Body of pancreas (tissue), 4 donors: ENCODE results near the gene ZNF124. TPM values are rescaled to one million over a fixed set of nuclear protein-coding genes. Genes with fewer than 3 reads are reported as not detected.
"Not testable (repeated sequence)": the region's sequence is repeated elsewhere in the genome, so short reads cannot be mapped to it uniquely, and the experiment has no call there.

ENCODE experiments used
- ATAC-seq: fragments of 150-250 bp; one replicate; pipeline ENCODE4 v1.9.1; 2016
- DNase-seq, 4 donors: peaks; one replicate each; pipeline ENCODE4 v3.0.0-alpha.2; 2019
- H3K27ac ChIP-seq, 4 donors: fragments of 200-600 bp; sonication (generic); 1 replicate in 3 of 4; 2 replicates in 1 of 4; pipeline versions ENCODE4 v1.5.1 to v1.6.1; 2016 to 2019; ENCODE audit warnings: mild to moderate bottlenecking in 1 of 4, mixed read lengths in 1 of 4, moderate library complexity in 1 of 4
- H3K27me3 ChIP-seq, 2 donors: fragments of 200-600 bp; sonication (generic); one replicate each; pipeline ENCODE4 v1.6.0; 2016; ENCODE audit warnings: mild to moderate bottlenecking in 1 of 2
- H3K36me3 ChIP-seq, 2 donors: fragments of 200-600 bp; sonication (generic); replicated peaks in 1 of 2; 2 replicates each; pipeline ENCODE4 v1.5.1; 2016; ENCODE audit warnings: low read depth in 2 of 2; ENCODE audit not compliant: insufficient read depth in 1 of 2
- H3K4me1 ChIP-seq: fragments of 200-600 bp; sonication (generic); one replicate; pipeline ENCODE4 v1.6.0; 2016
- H3K4me3 ChIP-seq, 2 donors: fragments of 200-600 bp; sonication (generic); 1 replicate in 1 of 2; 2 replicates in 1 of 2; pipeline ENCODE4 v1.5.1; 2016 to 2019
- H3K9me3 ChIP-seq, 3 donors: fragments of 200-600 bp; sonication (generic); 1 replicate in 2 of 3; 2 replicates in 1 of 3; pipeline ENCODE4 v1.5.1; 2016
- POLR2A ChIP-seq, 3 donors: fragments of 450-650 bp; IDR thresholded peaks; one replicate each; pipeline ENCODE4 v1.6.1; 2016; ENCODE audit warnings: antibody characterized with exemption in 3 of 3, mild to moderate bottlenecking in 2 of 3
- WGBS, 2 donors: methylation state at CpG; one replicate each; pipeline ENCODE4 v1.1.5; 2017; 5-methylcytosine and 5-hydroxymethylcytosine counted together
- intact Hi-C: fragments of 100-400 bp; cut with DNase I; formaldehyde crosslinking; loops from one replicate; pipeline ENCODE4 v1.15.1; 2023
- total RNA-seq, 2 donors: library from RNA; depleted of rRNA; stranded (reverse); fragments of >200 nt; gene quantifications; one replicate each; pipeline ENCODE4 v1.1.0, GENCODE V29; 2016
- TF ChIP-seq, protein P1 (sequence below), 7 experiments: fragments of 450-650 bp in 4 of 7; fragments of 200-600 bp in 3 of 7; sonication (generic) in 3 of 7; IDR thresholded peaks; one replicate each; pipeline ENCODE4 v1.5.1; 2016 to 2019; ENCODE audit warnings: antibody characterized with exemption in 7 of 7

Gene ZNF124
- total RNA-seq, 2 donors from 2014 or later: 20.8 to 32.4 TPM

DNA sequence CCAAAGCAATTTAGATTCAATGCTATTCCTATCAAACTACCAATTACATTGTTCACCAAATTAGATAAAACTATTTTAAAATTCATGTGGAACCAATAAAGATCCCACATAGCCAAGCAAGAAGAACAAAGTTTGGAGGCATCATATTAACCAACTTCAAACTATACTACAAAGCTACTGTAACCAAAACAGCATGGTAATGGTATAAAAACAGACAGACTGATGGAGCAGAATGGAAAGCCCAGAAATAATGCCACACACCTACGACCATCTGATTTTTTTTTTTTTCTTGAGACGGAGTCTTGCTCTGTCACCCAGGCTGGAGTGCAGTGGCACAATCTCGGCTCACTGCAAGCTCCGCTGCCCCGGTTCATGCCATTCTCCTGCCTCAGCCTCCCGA lies 7.1 kb downstream of the ZNF124 start:
- Histone ChIP-seq H3K9me3 (peaks cover 0 to 11% (median 0%) of the 10 kb centered on the region in 3 donors), H3K4me3 (no peak overlapping the region), H3K27ac (no peak overlapping the region), H3K27me3 (no peaks in the 10 kb centered on the region), H3K4me1 (no peaks in the 10 kb centered on the region), H3K36me3 (no peaks in the 10 kb centered on the region)
- ATAC-seq (no peak), DNase-seq (no peak)
- intact Hi-C loops: no loop called here
- WGBS, 2 donors: 92 to 98% methylated on average over 6 of the region's 6 CpGs
- TF ChIP-seq, protein P1, sequence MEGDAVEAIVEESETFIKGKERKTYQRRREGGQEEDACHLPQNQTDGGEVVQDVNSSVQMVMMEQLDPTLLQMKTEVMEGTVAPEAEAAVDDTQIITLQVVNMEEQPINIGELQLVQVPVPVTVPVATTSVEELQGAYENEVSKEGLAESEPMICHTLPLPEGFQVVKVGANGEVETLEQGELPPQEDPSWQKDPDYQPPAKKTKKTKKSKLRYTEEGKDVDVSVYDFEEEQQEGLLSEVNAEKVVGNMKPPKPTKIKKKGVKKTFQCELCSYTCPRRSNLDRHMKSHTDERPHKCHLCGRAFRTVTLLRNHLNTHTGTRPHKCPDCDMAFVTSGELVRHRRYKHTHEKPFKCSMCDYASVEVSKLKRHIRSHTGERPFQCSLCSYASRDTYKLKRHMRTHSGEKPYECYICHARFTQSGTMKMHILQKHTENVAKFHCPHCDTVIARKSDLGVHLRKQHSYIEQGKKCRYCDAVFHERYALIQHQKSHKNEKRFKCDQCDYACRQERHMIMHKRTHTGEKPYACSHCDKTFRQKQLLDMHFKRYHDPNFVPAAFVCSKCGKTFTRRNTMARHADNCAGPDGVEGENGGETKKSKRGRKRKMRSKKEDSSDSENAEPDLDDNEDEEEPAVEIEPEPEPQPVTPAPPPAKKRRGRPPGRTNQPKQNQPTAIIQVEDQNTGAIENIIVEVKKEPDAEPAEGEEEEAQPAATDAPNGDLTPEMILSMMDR (IDR thresholded peaks at IDR 0.05): no peak
- TF ChIP-seq POLR2A (IDR thresholded peaks at IDR 0.05): no peak

- ATAC-seq (no peak), DNase-seq (no peak)
- TF ChIP-seq, protein P1 (IDR thresholded peaks at IDR 0.05): no peak
- TF ChIP-seq POLR2A (IDR thresholded peaks at IDR 0.05): no peak
- 95 to 99% methylated on average over 6 of the region's 6 CpGs for WGBS, 2 donors
- intact Hi-C loops: no loop called here
- peaks cover 13 to 36% of the 10 kb centered on the region in 2 donors for H3K36me3 ChIP-seq
- H3K27me3 ChIP-seq: no peaks in the 10 kb centered on the region
- H3K4me3 ChIP-seq: no peak overlapping the region
- H3K27ac ChIP-seq: no peak overlapping the region
- H3K4me1 ChIP-seq: no peaks in the 10 kb centered on the region
- peaks cover 0 to 64% (median 4%) of the 10 kb centered on the region in 3 donors for H3K9me3 ChIP-seq
These were observed 15.0 kb downstream of the ZNF124 start for GRCh38 chr1:247156787-247157232.

- Histone ChIP-seq H3K9me3 (peaks cover 0 to 75% (median 4%) of the 10 kb centered on the region in 3 donors), H3K27me3 (no peaks in the 10 kb centered on the region), H3K4me1 (no peaks in the 10 kb centered on the region), H3K4me3 (no peak overlapping the region), H3K27ac (no peak overlapping the region), H3K36me3 (no peaks in the 10 kb centered on the region)
- TF ChIP-seq POLR2A (IDR thresholded peaks at IDR 0.05): no peak
- TF ChIP-seq, protein P1 (IDR thresholded peaks at IDR 0.05): no peak
- ATAC-seq: no peak
- DNase-seq: no peak
- 88 to 100% methylated on average over 2 of the region's 2 CpGs for WGBS, 2 donors
- intact Hi-C loops: no loop called here
These were observed 24.0 kb downstream of the ZNF124 start for GRCh38 chr1:247147781-247148180.

- H3K36me3 ChIP-seq, H3K27ac ChIP-seq, H3K4me3 ChIP-seq, intact Hi-C loops, DNase-seq, H3K4me1 ChIP-seq, ATAC-seq, H3K27me3 ChIP-seq: not testable (repeated sequence)
- H3K9me3 ChIP-seq: peaks cover 0 to 75% (median 4%) of the 10 kb centered on the region in 3 donors
- WGBS, 2 donors: 96 to 100% methylated on average over 9 to 10 of the region's 10 CpGs
These were observed 24.7 kb downstream of the ZNF124 start for GRCh38 chr1:247147120-247147519.

DNA sequence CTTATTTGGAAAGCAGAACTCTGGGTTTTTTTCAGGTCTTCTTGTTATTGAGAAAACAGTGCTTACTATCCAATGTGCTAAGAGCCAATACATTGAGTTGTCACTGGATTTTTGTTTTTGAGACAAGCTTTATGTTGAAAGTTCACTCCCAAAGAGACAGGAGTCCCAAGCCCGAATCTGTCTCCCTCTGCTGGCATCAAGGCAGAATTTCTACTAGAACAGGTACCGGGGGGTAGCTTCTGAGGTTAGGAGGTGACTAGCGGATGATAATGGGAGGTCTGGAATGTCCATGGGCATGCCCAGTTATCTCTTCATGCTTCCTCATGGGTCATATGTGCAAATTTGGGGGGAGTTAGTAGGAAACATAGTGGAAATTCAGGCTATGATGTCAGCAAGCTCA lies 25.1 kb downstream of the ZNF124 start:
- 93 to 96% methylated on average over 3 of the region's 3 CpGs for WGBS, 2 donors
- intact Hi-C loops: no loop called here

More for the DNA sequence above, 25.1 kb downstream of the ZNF124 start:
- no peak for DNase-seq
- Histone ChIP-seq H3K27ac (no peak overlapping the region), H3K4me3 (no peak overlapping the region), H3K4me1 (no peaks in the 10 kb centered on the region), H3K9me3 (peaks cover 0 to 78% (median 4%) of the 10 kb centered on the region in 3 donors), H3K36me3 (no peaks in the 10 kb centered on the region), H3K27me3 (no peaks in the 10 kb centered on the region)
- ATAC-seq: no peak
- TF ChIP-seq POLR2A (IDR thresholded peaks at IDR 0.05): no peak
- TF ChIP-seq, protein P1 (IDR thresholded peaks at IDR 0.05): no peak
